ENCODE results near the gene PDGFRB. TPM values are rescaled to one million over a fixed set of nuclear protein-coding genes. Genes with fewer than 3 reads are reported as not detected.

PDGFRB gene
- total RNA-seq, 4 donors from 2014 or later = 20.2 to 56.3 (median 28.3) TPM

- TF ChIP-seq POLR2AphosphoS5 (IDR thresholded peaks at IDR 0.05) = no peak
- no peak for TF ChIP-seq EP300 (IDR thresholded peaks at IDR 0.05; ENCODE audit: low read depth)
- no peak for TF ChIP-seq POLR2A (IDR thresholded peaks at IDR 0.05)
- no peak for TF ChIP-seq CTCF (IDR thresholded peaks at IDR 0.05)
- Histone ChIP-seq H3K27me3 (no peaks in the 10 kb centered on the region), H3K4me1 (no peaks in the 10 kb centered on the region), H3K4me3 (peak overlapping the region in 1 of 4 donors; percentile 6), H3K36me3 (no peaks in the 10 kb centered on the region), H3K27ac (peak overlapping the region in 3 of 4 donors; percentile 7 to 36 (median 23)), H3K9me3 (no peaks in the 10 kb centered on the region)
- in situ Hi-C loops (cut with MboI; ENCODE audit: low pct_ligation_motif_present in 1 of 4, low pct_unique_long_range_greater_than_20kb in 1 of 4, low sequenced_read_pairs in 3 of 4) = no loop called here
- 81% methylated on average over 6 of the region's 6 CpGs; no CpG with 5 or more reads in 1 of the 2 donors for WGBS, 2 donors (ENCODE audit: low coverage in 1 of 2)
- DNase-seq = no peak
- intact Hi-C loops (cut with DNase I; ENCODE audit: low total_unique reads) = no loop called here
Observed at GRCh38 chr5:150082889-150083288, 72.8 kb downstream of the PDGFRB start.

- H3K4me3 ChIP-seq = no peak overlapping the region
Observed at GRCh38 chr5:150082374-150082773, 73.3 kb downstream of the PDGFRB start.

GRCh38 chr5:150081541-150082283 is 73.9 kb downstream of the PDGFRB start:
- H3K27me3 ChIP-seq = no peaks in the 10 kb centered on the region
- intact Hi-C loops (cut with DNase I; ENCODE audit: low total_unique reads) = no loop called here
- TF ChIP-seq POLR2AphosphoS5 (IDR thresholded peaks at IDR 0.05) = peak in 2 of 3 donors; percentile 33 to 65
- TF ChIP-seq CTCF (IDR thresholded peaks at IDR 0.05) = no peak
- no peak for TF ChIP-seq EP300 (IDR thresholded peaks at IDR 0.05; ENCODE audit: low read depth)
- TF ChIP-seq POLR2A (IDR thresholded peaks at IDR 0.05) = peak; percentile 28
- H3K4me1 ChIP-seq = no peaks in the 10 kb centered on the region
- WGBS, 2 donors (ENCODE audit: low coverage in 1 of 2) = 62 to 75% methylated on average over 1 to 15 of the region's 15 CpGs
- no peaks in the 10 kb centered on the region for H3K9me3 ChIP-seq
- H3K27ac ChIP-seq = peak overlapping the region in 2 of 4 donors; percentile 8 to 36
- H3K36me3 ChIP-seq = no peaks in the 10 kb centered on the region
- peak; percentile 53 for DNase-seq
- in situ Hi-C loops (cut with MboI; ENCODE audit: low pct_ligation_motif_present in 1 of 4, low pct_unique_long_range_greater_than_20kb in 1 of 4, low sequenced_read_pairs in 3 of 4) = no loop called here
- no peak overlapping the region for H3K4me3 ChIP-seq

More at GRCh38 chr5:150082374-150082773, 73.3 kb downstream of the PDGFRB start:
- Histone ChIP-seq H3K9me3 (no peaks in the 10 kb centered on the region), H3K27ac (peak overlapping the region; percentile 7 to 36 (median 16)), H3K4me1 (no peaks in the 10 kb centered on the region), H3K27me3 (no peaks in the 10 kb centered on the region), H3K36me3 (no peaks in the 10 kb centered on the region)
- TF ChIP-seq CTCF (IDR thresholded peaks at IDR 0.05) (no peak), POLR2AphosphoS5 (IDR thresholded peaks at IDR 0.05) (no peak), EP300 (IDR thresholded peaks at IDR 0.05; ENCODE audit: low read depth) (no peak), POLR2A (IDR thresholded peaks at IDR 0.05) (no peak)
- DNase-seq = no peak
- in situ Hi-C loops (cut with MboI; ENCODE audit: low pct_ligation_motif_present in 1 of 4, low pct_unique_long_range_greater_than_20kb in 1 of 4, low sequenced_read_pairs in 3 of 4) = no loop called here
- intact Hi-C loops (cut with DNase I; ENCODE audit: low total_unique reads) = no loop called here
- WGBS, 2 donors (ENCODE audit: low coverage in 1 of 2) = 45 to 50% methylated on average over 2 to 3 of the region's 3 CpGs

- no peaks in the 10 kb centered on the region for H3K36me3 ChIP-seq
- TF ChIP-seq POLR2AphosphoS5 (IDR thresholded peaks at IDR 0.05) (no peak), POLR2A (IDR thresholded peaks at IDR 0.05) (no peak), EP300 (IDR thresholded peaks at IDR 0.05; ENCODE audit: low read depth) (no peak), CTCF (IDR thresholded peaks at IDR 0.05) (no peak)
- 33 to 82% methylated on average over 1 to 15 of the region's 15 CpGs for WGBS, 2 donors (ENCODE audit: low coverage in 1 of 2)
- H3K27me3 ChIP-seq = no peaks in the 10 kb centered on the region
- H3K4me3 ChIP-seq = no peak overlapping the region
- no peak for DNase-seq
- H3K4me1 ChIP-seq = no peaks in the 10 kb centered on the region
- H3K9me3 ChIP-seq = no peaks in the 10 kb centered on the region
- in situ Hi-C loops (cut with MboI; ENCODE audit: low pct_ligation_motif_present in 1 of 4, low pct_unique_long_range_greater_than_20kb in 1 of 4, low sequenced_read_pairs in 3 of 4) = no loop called here
- intact Hi-C loops (cut with DNase I; ENCODE audit: low total_unique reads) = no loop called here
- no peak overlapping the region for H3K27ac ChIP-seq
Observed at GRCh38 chr5:150080696-150081435, 74.8 kb downstream of the PDGFRB start.
